ENCODE measurements around the gene CDH19.

DNA sequence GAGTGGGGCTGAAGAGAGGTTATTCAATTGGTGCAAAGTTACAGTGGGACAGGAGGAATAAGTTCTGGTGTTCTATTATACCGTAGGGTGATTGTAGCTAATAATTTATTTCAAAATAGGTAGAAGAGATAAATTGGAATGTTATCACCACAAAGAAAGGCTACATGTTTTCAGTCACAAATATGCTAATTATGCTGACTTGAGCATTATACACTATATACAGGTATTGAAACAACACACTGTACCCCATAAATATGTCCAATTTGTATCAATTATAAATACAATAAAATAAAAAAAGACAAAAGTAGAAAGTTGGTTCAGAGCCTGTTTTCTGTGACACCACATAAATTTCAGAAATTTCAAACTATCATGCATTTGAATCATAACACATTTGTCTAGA, 97.7 kb downstream of the CDH19 start:
- TF ChIP-seq POLR2A (IDR thresholded peaks at IDR 0.05), result no peak
- TF ChIP-seq, protein P1, sequence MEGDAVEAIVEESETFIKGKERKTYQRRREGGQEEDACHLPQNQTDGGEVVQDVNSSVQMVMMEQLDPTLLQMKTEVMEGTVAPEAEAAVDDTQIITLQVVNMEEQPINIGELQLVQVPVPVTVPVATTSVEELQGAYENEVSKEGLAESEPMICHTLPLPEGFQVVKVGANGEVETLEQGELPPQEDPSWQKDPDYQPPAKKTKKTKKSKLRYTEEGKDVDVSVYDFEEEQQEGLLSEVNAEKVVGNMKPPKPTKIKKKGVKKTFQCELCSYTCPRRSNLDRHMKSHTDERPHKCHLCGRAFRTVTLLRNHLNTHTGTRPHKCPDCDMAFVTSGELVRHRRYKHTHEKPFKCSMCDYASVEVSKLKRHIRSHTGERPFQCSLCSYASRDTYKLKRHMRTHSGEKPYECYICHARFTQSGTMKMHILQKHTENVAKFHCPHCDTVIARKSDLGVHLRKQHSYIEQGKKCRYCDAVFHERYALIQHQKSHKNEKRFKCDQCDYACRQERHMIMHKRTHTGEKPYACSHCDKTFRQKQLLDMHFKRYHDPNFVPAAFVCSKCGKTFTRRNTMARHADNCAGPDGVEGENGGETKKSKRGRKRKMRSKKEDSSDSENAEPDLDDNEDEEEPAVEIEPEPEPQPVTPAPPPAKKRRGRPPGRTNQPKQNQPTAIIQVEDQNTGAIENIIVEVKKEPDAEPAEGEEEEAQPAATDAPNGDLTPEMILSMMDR (IDR thresholded peaks at IDR 0.05), result no peak
